Measurements from ENCODE around the gene HECW1. TPM values are rescaled to one million over a fixed set of nuclear protein-coding genes. Genes with fewer than 3 reads are reported as not detected.

HECW1 gene
- total RNA-seq, 6 donors from 2014 or later = 0.10 to 1.0 (median 0.76) TPM; not detected in 1

DNA sequence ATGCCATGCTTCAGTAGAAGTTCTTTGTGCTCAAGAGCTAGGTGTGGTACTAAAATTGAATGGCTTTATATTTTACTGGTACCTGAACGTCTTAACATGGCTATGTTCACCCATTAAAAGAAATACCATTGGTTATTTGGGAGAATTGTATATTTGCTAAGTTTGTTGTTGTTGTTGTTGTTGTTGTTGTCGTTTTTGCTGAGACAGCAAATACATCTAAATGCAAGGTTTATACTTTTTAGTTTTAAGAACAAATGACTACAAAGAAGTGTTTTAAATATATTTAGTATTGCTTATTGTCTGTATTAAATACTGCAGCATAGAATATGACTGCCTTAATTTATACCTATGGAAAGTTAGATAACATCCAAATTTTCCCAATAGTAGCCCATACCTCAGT, 66.9 kb downstream of the HECW1 start:
- Histone ChIP-seq H3K4me3 (no peak overlapping the region), H3K36me3 (no peaks in the 10 kb centered on the region), H3K27me3 (no peaks in the 10 kb centered on the region), H3K27ac (no peak overlapping the region), H3K4me1 (no peaks in the 10 kb centered on the region), H3K9me3 (no peaks in the 10 kb centered on the region)
- TF ChIP-seq, protein P1, sequence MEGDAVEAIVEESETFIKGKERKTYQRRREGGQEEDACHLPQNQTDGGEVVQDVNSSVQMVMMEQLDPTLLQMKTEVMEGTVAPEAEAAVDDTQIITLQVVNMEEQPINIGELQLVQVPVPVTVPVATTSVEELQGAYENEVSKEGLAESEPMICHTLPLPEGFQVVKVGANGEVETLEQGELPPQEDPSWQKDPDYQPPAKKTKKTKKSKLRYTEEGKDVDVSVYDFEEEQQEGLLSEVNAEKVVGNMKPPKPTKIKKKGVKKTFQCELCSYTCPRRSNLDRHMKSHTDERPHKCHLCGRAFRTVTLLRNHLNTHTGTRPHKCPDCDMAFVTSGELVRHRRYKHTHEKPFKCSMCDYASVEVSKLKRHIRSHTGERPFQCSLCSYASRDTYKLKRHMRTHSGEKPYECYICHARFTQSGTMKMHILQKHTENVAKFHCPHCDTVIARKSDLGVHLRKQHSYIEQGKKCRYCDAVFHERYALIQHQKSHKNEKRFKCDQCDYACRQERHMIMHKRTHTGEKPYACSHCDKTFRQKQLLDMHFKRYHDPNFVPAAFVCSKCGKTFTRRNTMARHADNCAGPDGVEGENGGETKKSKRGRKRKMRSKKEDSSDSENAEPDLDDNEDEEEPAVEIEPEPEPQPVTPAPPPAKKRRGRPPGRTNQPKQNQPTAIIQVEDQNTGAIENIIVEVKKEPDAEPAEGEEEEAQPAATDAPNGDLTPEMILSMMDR (IDR thresholded peaks at IDR 0.05) = no peak
- no peak for TF ChIP-seq EP300 (IDR thresholded peaks at IDR 0.05)
- TF ChIP-seq POLR2A (IDR thresholded peaks at IDR 0.05) = no peak
- no peak for TF ChIP-seq POLR2AphosphoS5 (IDR thresholded peaks at IDR 0.05)
- 60 to 61% methylated on average over 2 of the region's 2 CpGs for WGBS, 2 donors
- ATAC-seq (ENCODE audit: low FRiP score in 2 of 2) (no peak), DNase-seq (no peak)

DNA sequence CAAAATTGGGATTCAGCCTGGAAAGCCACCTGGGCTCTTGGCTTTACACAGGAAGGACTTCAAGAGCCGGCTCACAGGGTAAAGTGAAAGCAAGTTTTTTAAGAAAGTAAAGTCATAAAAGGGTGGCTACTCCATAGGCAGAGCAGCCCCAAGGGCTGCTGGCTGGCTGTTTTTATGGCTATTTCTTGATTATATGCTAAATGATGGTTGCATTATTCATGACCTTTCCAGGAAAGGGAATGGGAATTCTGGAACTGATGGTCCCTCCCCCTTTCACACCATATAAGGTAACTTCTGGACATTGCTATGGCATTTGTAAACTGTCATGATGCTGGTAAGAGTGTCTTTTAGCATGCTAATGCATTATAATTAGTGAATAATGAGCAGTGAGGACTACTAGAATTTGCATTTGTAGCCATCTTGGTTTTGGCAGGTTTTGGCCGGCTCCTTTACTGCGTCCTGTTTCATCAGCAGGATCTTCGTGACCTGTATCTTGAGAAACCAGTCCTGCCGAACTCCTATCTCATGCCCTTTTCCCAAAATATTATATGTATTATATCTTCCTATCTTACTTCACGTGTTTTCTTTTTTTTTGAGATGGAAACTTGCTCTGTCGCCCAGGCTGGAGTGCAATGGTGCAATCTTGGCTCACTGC, 80.5 kb downstream of the HECW1 start:
- 88 to 92% methylated on average over 7 of the region's 7 CpGs for WGBS, 2 donors
- ATAC-seq (ENCODE audit: low FRiP score in 2 of 2) (no peak), DNase-seq (no peak)
- H3K4me1 ChIP-seq = no peaks in the 10 kb centered on the region
- H3K4me3 ChIP-seq = no peak overlapping the region
- no peak overlapping the region for H3K27ac ChIP-seq
- no peaks in the 10 kb centered on the region for H3K27me3 ChIP-seq
- no peaks in the 10 kb centered on the region for H3K36me3 ChIP-seq
- TF ChIP-seq, protein P1 (IDR thresholded peaks at IDR 0.05) = no peak
- TF ChIP-seq POLR2A (IDR thresholded peaks at IDR 0.05) = no peak
- TF ChIP-seq POLR2AphosphoS5 (IDR thresholded peaks at IDR 0.05) = no peak
- TF ChIP-seq EP300 (IDR thresholded peaks at IDR 0.05) = no peak
- no peaks in the 10 kb centered on the region for H3K9me3 ChIP-seq

DNA sequence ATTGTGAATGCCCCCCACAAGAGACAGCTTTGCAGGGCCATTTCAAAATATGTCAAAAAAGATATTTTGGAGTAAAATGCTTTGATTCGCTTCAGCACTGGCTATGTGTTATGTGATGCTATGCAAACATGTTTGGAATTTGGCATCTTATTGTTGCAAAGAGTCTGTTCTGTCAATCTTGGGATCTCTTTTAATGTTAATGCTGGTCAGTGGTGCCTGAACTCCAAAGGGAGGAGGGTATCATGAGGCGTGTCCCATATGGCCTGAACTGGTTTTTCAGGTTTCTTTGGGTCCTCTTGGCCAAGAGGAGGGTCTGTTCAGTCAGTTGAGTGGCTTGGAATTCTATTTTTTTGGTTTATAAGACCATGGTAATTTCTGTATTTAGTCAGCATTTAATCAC, 81.4 kb downstream of the HECW1 start:
- H3K36me3 ChIP-seq = no peaks in the 10 kb centered on the region
- H3K4me1 ChIP-seq = no peaks in the 10 kb centered on the region
- DNase-seq (no peak), ATAC-seq (ENCODE audit: low FRiP score in 2 of 2) (no peak)
- no peaks in the 10 kb centered on the region for H3K9me3 ChIP-seq
- H3K27ac ChIP-seq = no peak overlapping the region
- no peaks in the 10 kb centered on the region for H3K27me3 ChIP-seq
- TF ChIP-seq EP300 (IDR thresholded peaks at IDR 0.05) = no peak
- TF ChIP-seq, protein P1 (IDR thresholded peaks at IDR 0.05) = no peak
- no peak for TF ChIP-seq POLR2A (IDR thresholded peaks at IDR 0.05)
- TF ChIP-seq POLR2AphosphoS5 (IDR thresholded peaks at IDR 0.05) = no peak
- 46 to 55% methylated on average over 2 of the region's 2 CpGs for WGBS, 2 donors
- H3K4me3 ChIP-seq = no peak overlapping the region

DNA sequence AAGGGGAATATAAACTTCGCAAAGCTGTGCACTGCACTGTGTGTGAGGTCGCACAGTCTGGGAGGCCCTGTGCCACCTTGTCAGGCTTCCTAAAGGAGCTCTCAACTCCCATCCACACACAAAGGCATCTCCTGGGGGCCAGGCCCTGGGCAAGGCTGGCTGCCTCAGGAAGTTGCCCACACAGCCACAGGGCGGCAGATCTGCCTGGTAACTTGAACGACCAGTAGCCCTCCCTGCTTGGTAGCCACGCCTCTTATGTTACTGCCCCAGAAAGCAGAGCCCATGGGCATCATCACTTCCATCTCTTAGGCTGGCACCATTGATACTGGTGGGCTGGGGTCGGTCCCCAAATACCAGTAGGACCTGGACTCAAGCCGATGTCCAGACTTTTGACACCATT, 82.8 kb downstream of the HECW1 start:
- ATAC-seq (ENCODE audit: low FRiP score in 2 of 2) = no peak
- WGBS, 2 donors = 79 to 92% methylated on average over 4 to 7 of the region's 7 CpGs

DNA sequence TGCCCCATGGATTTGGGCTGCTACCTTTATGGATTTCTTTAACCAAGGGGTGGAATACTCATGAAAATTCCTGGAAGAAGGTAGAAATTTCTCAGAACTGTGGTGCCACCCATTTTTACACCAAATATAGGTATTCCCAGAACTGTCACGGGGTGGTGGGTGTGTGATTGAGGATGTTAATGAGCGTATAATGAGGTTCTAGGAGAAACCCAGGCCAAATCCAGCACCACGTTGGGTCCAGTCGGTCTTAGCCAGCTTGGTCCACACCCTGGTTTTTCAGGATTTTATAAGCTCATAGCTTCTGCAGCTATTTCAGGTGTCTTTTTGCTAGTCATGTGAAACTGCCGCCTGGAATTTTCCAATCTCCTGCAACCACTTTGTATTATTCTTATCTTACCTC, 83.3 kb downstream of the HECW1 start:
- 69 to 88% methylated on average over 5 of the region's 5 CpGs for WGBS, 2 donors
- H3K27me3 ChIP-seq = no peaks in the 10 kb centered on the region
- no peak overlapping the region for H3K4me3 ChIP-seq
- ATAC-seq (ENCODE audit: low FRiP score in 2 of 2) (no peak), DNase-seq (no peak)
- H3K36me3 ChIP-seq = no peaks in the 10 kb centered on the region
- H3K27ac ChIP-seq = no peak overlapping the region
- TF ChIP-seq EP300 (IDR thresholded peaks at IDR 0.05) (no peak), POLR2A (IDR thresholded peaks at IDR 0.05) (no peak)
- H3K4me1 ChIP-seq = no peaks in the 10 kb centered on the region
- no peaks in the 10 kb centered on the region for H3K9me3 ChIP-seq

More for the DNA sequence above, 82.8 kb downstream of the HECW1 start:
- H3K9me3 ChIP-seq = no peaks in the 10 kb centered on the region
- no peaks in the 10 kb centered on the region for H3K4me1 ChIP-seq
- H3K4me3 ChIP-seq = no peak overlapping the region
- no peak overlapping the region for H3K27ac ChIP-seq
- no peaks in the 10 kb centered on the region for H3K27me3 ChIP-seq
- TF ChIP-seq, protein P1 (IDR thresholded peaks at IDR 0.05) = no peak
- DNase-seq = no peak
- H3K36me3 ChIP-seq = no peaks in the 10 kb centered on the region

Data from upper lobe of left lung (tissue), 6 donors.